ENCODE measurements around the gene SLC23A1.
A peak's percentile ranks its signal among the peaks of the same experiment; 100 is the strongest.
"Not testable (repeated sequence)": the region's sequence is repeated elsewhere in the genome, so short reads cannot be mapped to it uniquely, and the experiment has no call there.

The SLC23A1 gene

GRCh38 chr5:139369181-139369580 is 13.9 kb downstream of the SLC23A1 start:
- DNase-seq (ENCODE audit: low read depth in 2 of 2): no peak

- no peak for DNase-seq (ENCODE audit: low read depth in 2 of 2)
Observed at GRCh38 chr5:139368613-139369012, 14.5 kb downstream of the SLC23A1 start.

GRCh38 chr5:139364466-139364865 is 18.6 kb downstream of the SLC23A1 start:
- no peak for DNase-seq (ENCODE audit: low read depth in 2 of 2)

- DNase-seq (ENCODE audit: low read depth in 2 of 2): no peak
Observed at GRCh38 chr5:139363937-139364336, 19.2 kb downstream of the SLC23A1 start.

- DNase-seq (ENCODE audit: low read depth in 2 of 2): no peak
Observed at GRCh38 chr5:139361835-139362429, 21.2 kb downstream of the SLC23A1 start.

GRCh38 chr5:139360384-139360783 is 22.7 kb downstream of the SLC23A1 start:
- DNase-seq (ENCODE audit: low read depth in 2 of 2): no peak

- DNase-seq (ENCODE audit: low read depth in 2 of 2): no peak
Observed at GRCh38 chr5:139358064-139358463, 25.0 kb downstream of the SLC23A1 start.

GRCh38 chr5:139355900-139356299 is 27.2 kb downstream of the SLC23A1 start:
- not testable (repeated sequence) for DNase-seq (ENCODE audit: low read depth in 2 of 2)

- DNase-seq (ENCODE audit: low read depth in 2 of 2): no peak
Observed at GRCh38 chr5:139354186-139354585, 28.9 kb downstream of the SLC23A1 start.

GRCh38 chr5:139347863-139348262 is 35.2 kb downstream of the SLC23A1 start:
- DNase-seq (ENCODE audit: low read depth in 2 of 2): not testable (repeated sequence)

- DNase-seq (ENCODE audit: low read depth in 2 of 2): not testable (repeated sequence)
Observed at GRCh38 chr5:139345442-139345841, 37.7 kb downstream of the SLC23A1 start.

GRCh38 chr5:139344177-139344576 is 38.9 kb downstream of the SLC23A1 start:
- DNase-seq (ENCODE audit: low read depth in 2 of 2): no peak

GRCh38 chr5:139343476-139343875 is 39.6 kb downstream of the SLC23A1 start:
- no peak for DNase-seq (ENCODE audit: low read depth in 2 of 2)

GRCh38 chr5:139342423-139342723 is 40.7 kb downstream of the SLC23A1 start:
- DNase-seq (ENCODE audit: low read depth in 2 of 2): peak in 1 of 2 donors; percentile 69

GRCh38 chr5:139341689-139342422 is 41.2 kb downstream of the SLC23A1 start, which contains the start of gene PAIP2:
Gene PAIP2, plus strand, starts transcription at chr5:139341854. Its CDS starts 21,931 bp downstream, at chr5:139363785.
- DNase-seq (ENCODE audit: low read depth in 2 of 2): peak; percentile 93 to 94

GRCh38 chr5:139341187-139341688 is 41.9 kb downstream of the SLC23A1 start:
- no peak for DNase-seq (ENCODE audit: low read depth in 2 of 2)

GRCh38 chr5:139340051-139340450 is 43.0 kb downstream of the SLC23A1 start:
- DNase-seq (ENCODE audit: low read depth in 2 of 2): no peak

- DNase-seq (ENCODE audit: low read depth in 2 of 2): no peak
Observed at GRCh38 chr5:139335811-139336210, 47.3 kb downstream of the SLC23A1 start.
